ENCODE measurements around the gene NT5DC3. TPM values are rescaled to one million over a fixed set of nuclear protein-coding genes. Genes with fewer than 3 reads are reported as not detected.

NT5DC3 gene
- total RNA-seq, 3 donors from 2014 or later (not counting 1 experiment from before 2014, with no cell fraction given) = 1.1 to 2.1 (median 1.4) TPM

Other genes starting within 250 kb of the NT5DC3 start
- gene HSP90B1, start 89.2 kb upstream of the NT5DC3 start, total RNA-seq = 100 to 1,000 TPM; 282 to 390 (median 389) TPM
- gene TDG, start 124.6 kb upstream of the NT5DC3 start, total RNA-seq = 10 to 100 TPM; 28.2 to 28.7 (median 28.7) TPM
- under 1 TPM; 0.19 to 0.48 (median 0.32) TPM for gene GLT8D2, start 209.0 kb upstream of the NT5DC3 start, total RNA-seq
- gene HCFC2, start 223.3 kb upstream of the NT5DC3 start, total RNA-seq = 10 to 100 TPM; 20.3 to 24.4 (median 23.8) TPM